Ovary (tissue), 3 donors: ENCODE measurements around the gene P4HA2.

ENCODE experiments used
- EP300 ChIP-seq: sonication (generic); formaldehyde crosslinking; IDR thresholded peaks from one replicate; pipeline ENCODE4 v1.6.1; 2017; ENCODE audit warnings: antibody characterized with exemption
- TF ChIP-seq, protein P1 (sequence below), 3 donors: fragments of 450-650 bp in 2 of 3; fragments of 200-600 bp in 1 of 3; IDR thresholded peaks; one replicate each; pipeline versions ENCODE4 v1.5.1 to v1.8.0; 2016 to 2022; ENCODE audit warnings: antibody characterized with exemption in 3 of 3, mild to moderate bottlenecking in 1 of 3
- donor health status: DM: no; HTN: no; CAD: no.

DNA sequence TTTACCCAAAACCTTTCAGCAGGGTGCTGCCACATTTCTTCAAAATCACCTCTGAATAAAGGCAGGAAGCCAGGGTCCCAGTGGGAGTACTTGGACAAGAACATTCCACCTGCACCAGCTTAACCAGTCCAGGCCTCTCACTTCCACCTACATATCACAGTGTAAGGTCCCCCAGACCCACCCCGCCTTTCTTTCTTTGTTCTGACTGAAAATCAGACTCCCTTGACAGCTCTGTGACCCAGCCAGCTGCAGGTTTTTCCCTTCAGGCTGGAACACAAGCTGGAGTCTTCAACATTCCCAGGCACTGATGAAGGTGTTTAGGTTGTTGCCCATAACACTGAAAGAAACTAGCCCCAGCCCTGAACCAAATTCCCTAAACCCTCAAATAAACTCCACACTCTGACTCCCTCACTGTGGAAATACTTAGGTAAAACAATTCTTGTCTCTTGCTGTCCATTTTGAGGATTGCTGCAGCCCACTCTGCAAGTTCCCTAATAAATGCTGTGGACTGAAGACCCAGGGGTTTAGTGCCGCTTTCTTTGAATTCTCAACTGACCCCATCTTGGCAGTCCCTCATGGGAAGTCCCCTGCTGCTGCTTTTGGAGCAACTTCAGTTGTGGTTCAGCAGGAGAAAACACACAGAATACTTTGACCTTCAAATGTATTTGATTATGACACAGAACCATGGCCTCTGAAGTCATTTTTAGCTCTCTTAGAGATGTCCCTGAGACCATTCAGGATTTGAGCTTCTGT is 24.8 kb downstream of the P4HA2 start:
- TF ChIP-seq, protein P1, sequence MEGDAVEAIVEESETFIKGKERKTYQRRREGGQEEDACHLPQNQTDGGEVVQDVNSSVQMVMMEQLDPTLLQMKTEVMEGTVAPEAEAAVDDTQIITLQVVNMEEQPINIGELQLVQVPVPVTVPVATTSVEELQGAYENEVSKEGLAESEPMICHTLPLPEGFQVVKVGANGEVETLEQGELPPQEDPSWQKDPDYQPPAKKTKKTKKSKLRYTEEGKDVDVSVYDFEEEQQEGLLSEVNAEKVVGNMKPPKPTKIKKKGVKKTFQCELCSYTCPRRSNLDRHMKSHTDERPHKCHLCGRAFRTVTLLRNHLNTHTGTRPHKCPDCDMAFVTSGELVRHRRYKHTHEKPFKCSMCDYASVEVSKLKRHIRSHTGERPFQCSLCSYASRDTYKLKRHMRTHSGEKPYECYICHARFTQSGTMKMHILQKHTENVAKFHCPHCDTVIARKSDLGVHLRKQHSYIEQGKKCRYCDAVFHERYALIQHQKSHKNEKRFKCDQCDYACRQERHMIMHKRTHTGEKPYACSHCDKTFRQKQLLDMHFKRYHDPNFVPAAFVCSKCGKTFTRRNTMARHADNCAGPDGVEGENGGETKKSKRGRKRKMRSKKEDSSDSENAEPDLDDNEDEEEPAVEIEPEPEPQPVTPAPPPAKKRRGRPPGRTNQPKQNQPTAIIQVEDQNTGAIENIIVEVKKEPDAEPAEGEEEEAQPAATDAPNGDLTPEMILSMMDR (IDR thresholded peaks at IDR 0.05), result no peak
- no peak for TF ChIP-seq EP300
